ENCODE data around the gene ZFYVE1.

ZFYVE1 gene

GRCh38 chr14:72925815-72926291 is 101.1 kb downstream of the ZFYVE1 start:
- TF ChIP-seq CTCF (IDR thresholded peaks at IDR 0.05; ENCODE audit: borderline replicate concordance, control extremely low read depth, extremely low read depth, insufficient read depth, missing control alignments), result no peak
- no peak for DNase-seq (ENCODE audit: low spot score)
- in situ Hi-C loops (cut with MboI; ENCODE audit: low sequenced_read_pairs, unreplicated experiment), result no loop called here

GRCh38 chr14:72925171-72925759 is 101.6 kb downstream of the ZFYVE1 start:
- no peak for DNase-seq (ENCODE audit: low spot score)
- TF ChIP-seq CTCF (IDR thresholded peaks at IDR 0.05; ENCODE audit: borderline replicate concordance, control extremely low read depth, extremely low read depth, insufficient read depth, missing control alignments), result no peak
- in situ Hi-C loops (cut with MboI; ENCODE audit: low sequenced_read_pairs, unreplicated experiment), result no loop called here

- no peak for DNase-seq (ENCODE audit: low spot score)
- in situ Hi-C loops (cut with MboI; ENCODE audit: low sequenced_read_pairs, unreplicated experiment), result no loop called here
- TF ChIP-seq CTCF (IDR thresholded peaks at IDR 0.05; ENCODE audit: borderline replicate concordance, control extremely low read depth, extremely low read depth, insufficient read depth, missing control alignments), result no peak
Observed at GRCh38 chr14:72924337-72924736, 102.6 kb downstream of the ZFYVE1 start.

GRCh38 chr14:72921396-72921795 is 105.5 kb downstream of the ZFYVE1 start:
- DNase-seq (ENCODE audit: low spot score), result no peak
- TF ChIP-seq CTCF (IDR thresholded peaks at IDR 0.05; ENCODE audit: borderline replicate concordance, control extremely low read depth, extremely low read depth, insufficient read depth, missing control alignments), result no peak
- in situ Hi-C loops (cut with MboI; ENCODE audit: low sequenced_read_pairs, unreplicated experiment), result no loop called here

GRCh38 chr14:72920008-72920407 is 106.9 kb downstream of the ZFYVE1 start:
- DNase-seq (ENCODE audit: low spot score), result no peak
- in situ Hi-C loops (cut with MboI; ENCODE audit: low sequenced_read_pairs, unreplicated experiment), result no loop called here
- TF ChIP-seq CTCF (IDR thresholded peaks at IDR 0.05; ENCODE audit: borderline replicate concordance, control extremely low read depth, extremely low read depth, insufficient read depth, missing control alignments), result no peak
